ENCODE results near the gene MRPL36. TPM values are rescaled to one million over a fixed set of nuclear protein-coding genes. Genes with fewer than 3 reads are reported as not detected.
A peak's percentile ranks its signal among the peaks of the same experiment; 100 is the strongest.
"Not testable (repeated sequence)": the region's sequence is repeated elsewhere in the genome, so short reads cannot be mapped to it uniquely, and the experiment has no call there.

MRPL36 gene
- polyA plus RNA-seq, 10 donors = 26.2 to 38.6 (median 32.4) TPM

- no peak for DNase-seq
Observed at GRCh38 chr5:1817261-1818043, 17.8 kb upstream of the MRPL36 start.

- DNase-seq = not testable (repeated sequence)
Observed at GRCh38 chr5:1816495-1817089, 17.0 kb upstream of the MRPL36 start.

- no peak for DNase-seq
Observed at GRCh38 chr5:1815881-1816292, 16.2 kb upstream of the MRPL36 start.

DNA sequence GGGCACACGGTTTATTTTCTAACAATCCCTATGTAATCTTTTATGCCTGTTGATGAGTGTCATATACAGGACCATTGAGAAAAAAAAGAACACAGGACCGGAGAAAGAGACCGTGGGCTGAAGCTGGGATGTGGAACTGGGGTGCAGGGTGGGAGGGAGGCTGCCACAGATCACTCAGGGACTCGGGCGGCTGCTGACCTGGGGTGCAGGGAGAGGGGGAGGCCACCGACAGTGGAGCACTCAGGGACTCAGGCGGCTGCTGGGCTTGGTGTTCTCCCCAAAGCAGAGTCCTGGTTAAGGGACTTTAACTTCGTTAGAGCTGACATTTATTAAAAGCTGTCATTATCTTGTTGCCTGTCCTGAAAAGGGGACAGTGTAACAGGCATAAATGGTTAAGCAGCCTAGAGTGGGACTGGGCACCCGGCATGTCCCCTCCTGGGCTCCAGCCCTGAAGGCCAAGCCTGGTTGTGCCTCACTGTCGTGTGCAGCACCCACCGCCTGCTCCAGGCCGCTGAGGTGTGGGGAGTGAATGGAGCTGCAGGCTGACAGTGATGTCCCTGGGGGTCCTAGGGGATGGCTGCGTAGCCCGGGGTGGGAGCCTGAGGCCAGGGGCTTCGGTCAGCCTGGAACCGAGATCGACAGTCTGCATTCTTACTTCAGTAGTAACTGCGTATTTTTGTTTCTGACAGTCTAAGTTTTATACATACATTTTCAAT is 15.6 kb upstream of the MRPL36 start:
- no peak for DNase-seq

- DNase-seq = no peak
Observed at GRCh38 chr5:1814183-1815020, 14.8 kb upstream of the MRPL36 start.

DNA sequence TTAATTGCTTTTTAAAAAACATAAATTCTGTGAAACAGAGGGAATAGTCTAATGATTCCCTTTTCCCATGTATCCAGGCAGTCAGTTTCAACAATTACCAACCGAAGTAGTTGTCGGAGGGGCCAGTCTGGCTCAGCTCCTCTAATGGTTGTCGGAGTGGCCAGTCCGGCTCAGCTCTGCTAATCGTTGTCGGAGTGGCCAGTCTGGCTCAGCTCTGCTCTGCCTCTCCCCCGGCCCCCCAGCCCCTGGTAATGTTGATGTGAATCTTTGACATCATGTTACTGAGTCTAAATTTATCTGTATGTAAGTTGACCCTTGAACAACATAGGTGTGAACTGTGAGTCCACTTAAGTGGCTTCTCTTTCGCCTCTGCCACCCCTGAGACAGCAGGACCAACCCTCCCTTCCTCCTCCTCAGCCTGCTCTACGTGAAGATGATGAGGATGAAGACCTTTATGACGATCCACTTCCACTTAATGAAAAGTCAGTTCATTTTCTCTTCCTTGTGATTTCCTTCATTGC is 11.0 kb upstream of the MRPL36 start:
- DNase-seq = no peak

GRCh38 chr5:1809416-1810035 is 9.9 kb upstream of the MRPL36 start:
- no peak for DNase-seq

GRCh38 chr5:1808439-1808838 is 8.8 kb upstream of the MRPL36 start:
- DNase-seq = no peak

DNA sequence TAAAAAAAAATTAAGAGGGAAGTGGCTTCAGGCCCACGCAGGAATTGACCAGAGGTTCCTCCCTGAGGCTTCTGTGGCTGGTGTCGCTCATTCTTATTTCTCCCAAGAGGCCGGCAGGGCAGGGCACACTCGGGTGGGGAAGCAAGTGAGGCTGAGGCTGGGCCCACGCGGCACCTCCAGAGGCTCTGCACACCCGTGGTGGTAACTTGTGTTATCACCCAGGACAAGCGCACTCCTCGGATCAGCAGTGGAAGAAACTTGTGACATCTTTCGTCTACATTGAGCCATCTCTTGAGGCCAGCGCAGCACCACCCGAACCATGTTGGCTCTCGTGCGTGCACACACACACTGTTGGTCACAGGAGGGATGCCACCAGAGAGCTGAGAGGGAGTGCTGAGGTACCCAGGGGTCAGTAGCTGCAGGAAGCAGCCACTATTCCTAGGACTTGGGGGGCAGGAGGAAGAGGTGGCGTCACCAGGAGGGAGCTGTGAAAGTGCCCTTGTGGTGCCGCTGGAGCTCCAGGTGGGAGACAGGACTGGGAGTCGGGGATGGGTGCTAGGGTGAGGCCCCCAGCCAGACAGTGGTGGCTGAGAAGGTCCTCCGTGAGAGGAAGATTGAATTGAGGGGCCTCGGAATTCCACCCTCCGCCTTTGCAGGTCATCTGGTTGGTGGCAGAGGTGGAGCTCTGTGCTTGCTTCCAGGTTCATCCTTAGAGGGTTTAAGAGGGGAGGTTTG is 8.0 kb upstream of the MRPL36 start:
- no peak for DNase-seq

DNA sequence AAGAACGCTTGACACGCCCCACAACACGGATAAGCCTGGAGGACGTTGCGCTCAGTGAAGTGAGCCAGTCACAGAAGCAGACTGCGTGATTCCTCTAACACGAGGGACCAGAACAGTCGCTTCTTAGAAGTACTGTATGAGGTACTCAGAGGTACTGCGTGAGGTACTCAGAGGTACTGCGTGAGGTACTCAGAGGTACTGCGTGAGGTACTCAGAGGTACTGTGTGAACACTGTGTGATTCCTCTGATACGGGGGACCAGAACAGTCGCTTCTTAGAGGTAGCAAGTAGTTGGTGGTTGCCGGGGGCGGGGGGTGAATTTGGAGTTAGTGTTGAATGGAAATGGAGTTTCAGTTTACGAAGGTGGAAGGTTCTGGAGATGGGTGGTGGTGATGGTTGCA is 7.3 kb upstream of the MRPL36 start:
- DNase-seq = no peak

- DNase-seq = no peak
Observed at GRCh38 chr5:1806199-1806598, 6.6 kb upstream of the MRPL36 start.

DNA sequence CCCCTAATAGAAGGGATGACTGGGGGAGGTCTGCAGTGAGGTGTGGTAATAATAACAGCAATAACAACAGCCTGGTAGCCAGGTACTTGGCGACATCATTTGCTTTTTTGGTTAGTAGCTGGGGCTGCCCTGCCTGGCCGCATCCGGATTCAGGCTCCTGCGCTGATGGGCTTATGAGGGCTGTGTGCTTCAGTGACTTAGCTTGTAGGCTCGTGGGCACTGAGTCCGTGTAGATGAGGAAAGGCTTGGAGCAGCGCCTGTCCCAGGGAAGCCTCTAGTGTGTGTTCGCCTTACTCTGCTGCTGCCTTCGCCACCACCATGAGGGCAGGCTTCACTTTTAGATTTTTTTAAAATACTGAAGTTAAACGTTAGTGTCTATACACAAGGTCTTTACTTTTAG is 6.1 kb upstream of the MRPL36 start:
- DNase-seq = no peak

- no peak for DNase-seq
Observed at GRCh38 chr5:1805326-1805725, 5.7 kb upstream of the MRPL36 start.

DNA sequence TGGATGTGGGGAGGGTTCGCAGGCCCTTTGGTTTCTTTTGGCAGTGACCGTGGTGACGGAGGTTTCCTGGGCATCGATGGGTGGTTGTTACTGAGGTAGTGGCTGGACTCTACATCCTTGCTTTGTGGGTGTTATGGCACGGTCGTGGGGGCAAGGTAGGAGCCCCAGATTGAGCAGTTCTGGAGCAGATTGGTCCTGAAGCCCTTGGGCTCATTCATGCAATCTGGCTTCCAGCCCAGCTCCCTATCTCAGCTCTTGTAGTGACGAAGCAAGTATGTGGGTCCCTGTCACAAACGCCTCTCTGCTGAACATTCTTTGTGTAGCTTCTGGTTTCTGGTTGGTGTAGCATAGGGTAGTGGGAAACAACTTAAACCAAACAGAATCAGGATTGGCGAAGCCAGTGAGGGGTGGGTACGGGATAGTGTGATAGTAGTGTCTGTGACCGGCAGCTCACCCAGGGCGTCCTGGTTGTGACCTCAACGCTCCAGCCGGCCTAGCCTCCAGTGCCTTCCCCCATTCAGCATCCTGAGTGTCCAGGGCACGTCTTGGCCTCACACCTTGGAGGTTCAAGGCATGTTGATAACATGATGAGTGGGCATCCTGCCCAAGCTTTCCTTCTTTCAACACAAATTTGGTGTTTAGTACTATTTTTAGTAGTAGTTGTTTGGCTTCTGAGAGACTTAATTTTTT is 4.5 kb upstream of the MRPL36 start:
- DNase-seq = no peak

DNA sequence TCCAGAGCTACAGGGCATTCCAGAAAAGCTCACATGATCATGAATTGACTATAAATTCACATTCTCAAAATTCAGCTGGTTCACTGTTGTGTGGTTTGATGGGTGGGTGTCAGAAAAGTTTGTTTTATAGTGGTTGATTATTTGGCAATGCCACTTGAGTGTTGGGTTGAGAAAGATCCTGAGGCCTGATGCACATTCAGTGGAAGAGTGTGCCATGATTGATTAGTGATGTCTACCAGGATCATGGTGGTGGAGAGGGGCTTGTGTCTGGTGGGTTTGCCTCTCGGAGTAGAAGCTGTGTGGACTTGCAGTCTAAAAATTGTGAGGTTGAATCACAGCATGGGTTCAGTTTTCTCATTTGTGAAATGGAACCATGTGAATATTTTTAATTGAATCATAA is 3.6 kb upstream of the MRPL36 start:
- DNase-seq = no peak

GRCh38 chr5:1801967-1802295 is 2.3 kb upstream of the MRPL36 start:
- DNase-seq = no peak

DNA sequence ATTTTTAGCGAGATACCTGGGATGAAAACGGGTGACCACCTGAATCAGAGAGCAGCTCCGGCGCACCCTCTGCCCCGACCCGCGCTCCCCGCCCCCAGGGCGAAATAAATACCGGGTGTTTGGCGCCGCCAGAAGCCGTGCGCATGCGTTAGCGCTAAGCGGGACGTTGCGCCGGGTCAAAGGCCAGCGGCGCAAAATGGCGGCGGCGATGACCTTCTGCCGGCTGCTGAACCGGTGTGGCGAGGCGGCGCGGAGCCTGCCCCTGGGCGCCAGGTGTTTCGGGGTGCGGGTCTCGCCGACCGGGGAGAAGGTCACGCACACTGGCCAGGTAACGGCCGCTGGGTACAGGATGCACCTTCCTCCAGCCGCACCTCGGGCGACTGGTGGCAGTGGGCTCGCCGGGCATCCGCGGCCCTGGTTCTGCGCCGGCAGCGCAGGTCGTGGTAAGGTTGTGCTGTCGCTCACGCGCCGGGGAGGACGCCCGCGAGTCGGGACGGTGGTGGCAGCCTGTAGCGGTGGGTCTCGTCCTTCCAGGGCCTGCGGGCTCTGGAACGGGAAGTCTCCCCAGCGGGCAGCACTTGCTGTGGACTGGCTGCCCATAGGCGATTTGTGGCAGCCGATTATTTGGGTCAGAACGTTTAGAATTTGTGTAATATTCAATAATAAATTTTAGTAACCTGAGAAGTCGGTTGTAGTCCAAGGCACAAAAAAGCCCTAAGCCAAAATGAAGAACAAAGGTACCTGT is 1.8 kb upstream of the MRPL36 start, which contains the start of gene NDUFS6:
TSS of gene NDUFS6 (plus strand) at position 186 of the 745 bp plus-strand sequence. CDS start at position 197, 11 bp downstream.
- peak; percentile 58 to 91 (median 83) for DNase-seq

- DNase-seq = peak in 1 of 3 donors; percentile 10
Observed at GRCh38 chr5:1800472-1801221, 1.0 kb upstream of the MRPL36 start.
